ENCODE measurements around the gene MTERF4. TPM values are rescaled to one million over a fixed set of nuclear protein-coding genes. Genes with fewer than 3 reads are reported as not detected.

Gene MTERF4
- total and polyA plus RNA-seq, 2 of the 8 experiments (the other 6 are each of a cell fraction or from before 2014, with no cell fraction given): 25.9 to 28.5 TPM

GRCh38 chr2:241125626-241126025, 23.5 kb upstream of the MTERF4 start (continued):
- TF ChIP-seq CHD7 (IDR thresholded peaks at IDR 0.05; ENCODE audit: insufficient replicate concordance, low read length) (no peak), CTBP2 (IDR thresholded peaks at IDR 0.05; ENCODE audit: borderline replicate concordance, insufficient read depth, insufficient read length, low read length) (no peak), ASH2L (IDR thresholded peaks at IDR 0.05; ENCODE audit: low read length) (no peak), EZH2 (IDR thresholded peaks at IDR 0.05; ENCODE audit: low read depth, low read length, severe bottlenecking) (no peak), SIRT6 (IDR thresholded peaks at IDR 0.05; ENCODE audit: low read length) (no peak), HDAC6 (IDR thresholded peaks at IDR 0.05; ENCODE audit: low read depth, low read length) (no peak)

All from H1 (cell line).